DOHH2 (cell line): Measurements from ENCODE around the gene VSIG1.

Source experiments
- H3F3A ChIP-seq: fragments of 200-600 bp; sonication (generic), shearing (Covaris generic); 2 replicates; pipeline ENCODE4 v1.6.0; 2016; ENCODE audit warnings: antibody characterized with exemption, mild to moderate bottlenecking; ENCODE audit not compliant: control insufficient read depth, insufficient read depth
- H3K27ac ChIP-seq: fragments of 200-600 bp; sonication (generic); 2 replicates; pipeline ENCODE4 v1.5.1; 2014; ENCODE audit warnings: low read depth, mild to moderate bottlenecking, low read length, moderate library complexity
- H3K27me3 ChIP-seq: fragments of 200-600 bp; sonication (generic); 2 replicates; pipeline ENCODE4 v1.6.1; 2014; ENCODE audit warnings: mild to moderate bottlenecking, low read length, mixed read lengths; ENCODE audit not compliant: control insufficient read depth
- H3K36me3 ChIP-seq: fragments of 200-600 bp; sonication (generic); 2 replicates; pipeline ENCODE4 v1.6.1; 2014; ENCODE audit warnings: mild to moderate bottlenecking, low read length, moderate library complexity, mixed read lengths; ENCODE audit not compliant: control insufficient read depth
- H3K4me1 ChIP-seq: fragments of 200-600 bp; sonication (generic); 2 replicates; pipeline ENCODE4 v1.6.1; 2014; ENCODE audit warnings: mild to moderate bottlenecking, low read length, mixed read lengths; ENCODE audit not compliant: control insufficient read depth
- H3K4me2 ChIP-seq: fragments of 200-600 bp; sonication (generic); 2 replicates; pipeline ENCODE4 v1.6.0; 2014; ENCODE audit warnings: mild to moderate bottlenecking, low read length, moderate library complexity
- H3K4me3 ChIP-seq: fragments of 200-600 bp; sonication (generic); 2 replicates; pipeline ENCODE4 v1.5.1; 2014; ENCODE audit warnings: mild to moderate bottlenecking, low read length, mixed read lengths
- H3K79me2 ChIP-seq: fragments of 200-600 bp; sonication (generic); 2 replicates; pipeline ENCODE4 v1.6.1; 2014; ENCODE audit warnings: mild to moderate bottlenecking, low read length, mixed read lengths; ENCODE audit not compliant: control insufficient read depth
- H3K9me2 ChIP-seq: fragments of 200-600 bp; sonication (generic); replicated peaks from 2 replicates; pipeline ENCODE4 v1.6.1; 2014; ENCODE audit warnings: mild to moderate bottlenecking, low read length, mixed read lengths; ENCODE audit not compliant: control insufficient read depth
- H3K9me3 ChIP-seq: fragments of 200-600 bp; sonication (generic); 2 replicates; pipeline ENCODE4 v1.6.1; 2014; ENCODE audit warnings: antibody characterized with exemption, low read length, mixed read lengths; ENCODE audit not compliant: control insufficient read depth, insufficient read depth
- H4K20me1 ChIP-seq: fragments of 200-600 bp; sonication (generic); 2 replicates; pipeline ENCODE4 v1.6.0; 2014; ENCODE audit warnings: low read depth, mild to moderate bottlenecking, antibody characterized with exemption, low read length, moderate library complexity; ENCODE audit not compliant: control insufficient read depth, insufficient read depth
- CTCF ChIP-seq: fragments of 200-600 bp; sonication (generic); IDR thresholded peaks from one replicate; pipeline ENCODE4 v1.5.1; 2014; ENCODE audit warnings: antibody characterized with exemption, mild to moderate bottlenecking, low read depth, low read length; ENCODE audit not compliant: poor library complexity, severe bottlenecking
- EZH2phosphoT487 ChIP-seq: fragments of 200-600 bp; sonication (generic); IDR thresholded peaks from 2 replicates; pipeline ENCODE4 v1.6.1; 2017; ENCODE audit warnings: borderline replicate concordance, mild to moderate bottlenecking, antibody characterized with exemption, low read length, moderate library complexity, mixed read lengths

VSIG1 gene

DNA sequence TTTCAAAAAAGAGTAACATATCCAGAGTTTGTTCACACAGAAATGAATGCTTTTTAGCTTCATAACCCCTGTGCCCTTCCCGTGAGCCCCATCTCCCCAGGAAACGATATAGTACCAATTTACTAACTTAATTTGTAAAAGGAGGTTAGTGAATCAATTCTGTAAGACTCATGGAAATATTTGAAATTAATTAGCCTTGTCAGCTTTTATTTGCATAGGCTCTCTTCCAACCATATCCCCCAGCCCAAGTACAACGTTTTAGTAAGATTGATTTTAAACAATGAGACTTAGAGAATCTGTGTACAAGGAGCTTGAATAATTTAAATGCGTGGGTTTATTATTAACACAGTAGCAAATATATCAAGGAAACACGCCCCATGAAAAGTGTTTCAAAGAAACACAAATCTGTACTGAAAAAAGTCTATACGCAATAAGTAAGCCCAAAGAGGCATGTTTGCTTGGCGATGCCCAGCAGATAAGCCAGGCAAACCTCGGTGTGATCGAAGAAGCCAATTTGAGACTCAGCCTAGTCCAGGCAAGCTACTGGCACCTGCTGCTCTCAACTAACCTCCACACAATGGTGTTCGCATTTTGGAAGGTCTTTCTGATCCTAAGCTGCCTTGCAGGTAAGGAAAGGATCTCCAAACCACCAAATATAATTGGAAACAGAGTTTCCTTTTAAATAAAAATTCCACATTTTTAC, at the start of gene VSIG1:
Gene VSIG1, plus strand, starts transcription at position 512 of the 703 bp plus-strand sequence. Its CDS starts 66 bp downstream, at position 578.
- H3K4me1 ChIP-seq, result no peaks in the 10 kb centered on the region
- H3K36me3 ChIP-seq, result no peaks in the 10 kb centered on the region
- H3K9me2 ChIP-seq, result no peaks in the 10 kb centered on the region
- no peaks in the 10 kb centered on the region for H3K9me3 ChIP-seq
- TF ChIP-seq EZH2phosphoT487, result no peak
- no peak for TF ChIP-seq CTCF
- H3F3A ChIP-seq, result no peaks in the 10 kb centered on the region
- no peaks in the 10 kb centered on the region for H3K27me3 ChIP-seq
- no peaks in the 10 kb centered on the region for H3K79me2 ChIP-seq
- no peak within 1 kb of the TSS for H3K4me2 ChIP-seq
- H4K20me1 ChIP-seq, result no peaks in the 10 kb centered on the region
- no peak within 1 kb of the TSS for H3K4me3 ChIP-seq
- H3K27ac ChIP-seq, result no peak within 1 kb of the TSS

DNA sequence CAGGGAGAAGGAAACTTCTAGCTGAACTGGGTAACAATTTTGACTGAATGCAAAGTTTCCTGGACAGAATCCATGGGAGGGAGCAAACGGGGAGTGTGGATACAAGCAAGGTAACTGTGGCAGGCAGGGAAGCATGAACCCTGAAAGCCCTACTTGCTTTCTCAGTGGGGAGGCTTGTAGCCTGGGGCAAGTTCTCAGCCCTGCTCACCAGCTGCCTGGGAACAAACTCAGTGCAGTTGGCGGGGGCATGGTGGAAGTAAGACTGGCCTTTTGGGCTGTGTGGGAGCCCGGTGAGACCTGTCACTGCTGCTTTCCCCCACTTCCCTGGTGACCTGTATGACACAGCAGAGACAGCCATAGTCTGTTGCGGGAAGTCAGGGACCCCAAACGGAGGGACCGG, 48.7 kb upstream of the VSIG1 start:
- no peaks in the 10 kb centered on the region for H3K79me2 ChIP-seq
- no peaks in the 10 kb centered on the region for H3K4me1 ChIP-seq
- no peaks in the 10 kb centered on the region for H3K36me3 ChIP-seq
- no peak for TF ChIP-seq CTCF
- TF ChIP-seq EZH2phosphoT487, result no peak
- no peak overlapping the region for H3K27ac ChIP-seq
- no peaks in the 10 kb centered on the region for H3K27me3 ChIP-seq
- H3K9me2 ChIP-seq, result no peaks in the 10 kb centered on the region
- H3K4me2 ChIP-seq, result no peak overlapping the region
- no peaks in the 10 kb centered on the region for H3F3A ChIP-seq
- H3K9me3 ChIP-seq, result no peaks in the 10 kb centered on the region
- no peak overlapping the region for H3K4me3 ChIP-seq
- H4K20me1 ChIP-seq, result no peaks in the 10 kb centered on the region

- Histone ChIP-seq H3K4me1 (no peaks in the 10 kb centered on the region), H3K27ac (no peak overlapping the region), H3K79me2 (no peaks in the 10 kb centered on the region), H4K20me1 (no peaks in the 10 kb centered on the region), H3K36me3 (no peaks in the 10 kb centered on the region), H3K9me3 (no peaks in the 10 kb centered on the region), H3K27me3 (no peaks in the 10 kb centered on the region), H3K9me2 (no peaks in the 10 kb centered on the region), H3K4me3 (no peak overlapping the region), H3F3A (no peaks in the 10 kb centered on the region), H3K4me2 (no peak overlapping the region)
- TF ChIP-seq CTCF (no peak), EZH2phosphoT487 (no peak)
These were observed 44.1 kb upstream of the VSIG1 start for GRCh38 chrX:108000751-108001150.
